Measurements from ENCODE around the gene TIMM17A. TPM values are rescaled to one million over a fixed set of nuclear protein-coding genes. Genes with fewer than 3 reads are reported as not detected.

Gene TIMM17A
- polyA plus RNA-seq, 1 experiment: 54.6 TPM

- TF ChIP-seq, protein P1, sequence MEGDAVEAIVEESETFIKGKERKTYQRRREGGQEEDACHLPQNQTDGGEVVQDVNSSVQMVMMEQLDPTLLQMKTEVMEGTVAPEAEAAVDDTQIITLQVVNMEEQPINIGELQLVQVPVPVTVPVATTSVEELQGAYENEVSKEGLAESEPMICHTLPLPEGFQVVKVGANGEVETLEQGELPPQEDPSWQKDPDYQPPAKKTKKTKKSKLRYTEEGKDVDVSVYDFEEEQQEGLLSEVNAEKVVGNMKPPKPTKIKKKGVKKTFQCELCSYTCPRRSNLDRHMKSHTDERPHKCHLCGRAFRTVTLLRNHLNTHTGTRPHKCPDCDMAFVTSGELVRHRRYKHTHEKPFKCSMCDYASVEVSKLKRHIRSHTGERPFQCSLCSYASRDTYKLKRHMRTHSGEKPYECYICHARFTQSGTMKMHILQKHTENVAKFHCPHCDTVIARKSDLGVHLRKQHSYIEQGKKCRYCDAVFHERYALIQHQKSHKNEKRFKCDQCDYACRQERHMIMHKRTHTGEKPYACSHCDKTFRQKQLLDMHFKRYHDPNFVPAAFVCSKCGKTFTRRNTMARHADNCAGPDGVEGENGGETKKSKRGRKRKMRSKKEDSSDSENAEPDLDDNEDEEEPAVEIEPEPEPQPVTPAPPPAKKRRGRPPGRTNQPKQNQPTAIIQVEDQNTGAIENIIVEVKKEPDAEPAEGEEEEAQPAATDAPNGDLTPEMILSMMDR (IDR thresholded peaks at IDR 0.05; ENCODE audit: insufficient read depth, low read depth, low read length): no peak
- peak overlapping the region; percentile 81 for H3K4me3 ChIP-seq (ENCODE audit: low read depth, low read length)
- 0 out of 2 replicates have a peak, but pooled peaks cover 1% of the 10 kb centered on the region for H3K36me3 ChIP-seq (ENCODE audit: control insufficient read depth, insufficient read depth, low read length)
- CTCF ChIA-PET: interaction anchor here (1.1 to 3.5 kb wide), 4 partner anchors 9 to 105 kb away, joined by 3 to 15 read pairs (median 10); no protein-coding TSS in a partner anchor
- no peaks in the 10 kb centered on the region for H3K27me3 ChIP-seq (ENCODE audit: control insufficient read depth, insufficient read depth, low read length)
- no peak for DNase-seq (ENCODE audit: low read depth)
- POLR2A ChIA-PET: interaction anchor here (0.6 to 1.0 kb wide), 3 partner anchors 86 to 211 kb away, joined by 3 read pairs; partner anchors contain the start of gene LGR6
Measured at GRCh38 chr1:201982082-201982622, 26.8 kb downstream of the TIMM17A start.

- H3K27me3 ChIP-seq (ENCODE audit: control insufficient read depth, insufficient read depth, low read length): no peaks in the 10 kb centered on the region
- H3K36me3 ChIP-seq (ENCODE audit: control insufficient read depth, insufficient read depth, low read length): 0 out of 2 replicates have a peak, but pooled peaks cover 1% of the 10 kb centered on the region
- H3K4me3 ChIP-seq (ENCODE audit: low read depth, low read length): peak within 1 kb of the TSS; percentile 81
- CTCF ChIA-PET: interaction anchor here (0.7 to 3.5 kb wide), 4 partner anchors 10 to 105 kb away, joined by 3 to 15 read pairs (median 8); no protein-coding TSS in a partner anchor
- TF ChIP-seq, protein P1 (IDR thresholded peaks at IDR 0.05; ENCODE audit: insufficient read depth, low read depth, low read length): no peak
- POLR2A ChIA-PET: interaction anchor here (0.6 to 1.0 kb wide), 3 partner anchors 87 to 210 kb away, joined by 3 read pairs; partner anchors contain the start of gene LGR6
- DNase-seq (ENCODE audit: low read depth): no peak
Measured at GRCh38 chr1:201982623-201983379, 27.5 kb downstream of the TIMM17A start, which contains the start of gene RNPEP. TSS of gene RNPEP (plus strand) at chr1:201982648. CDS start at chr1:201982667, 19 bp downstream.

DNA sequence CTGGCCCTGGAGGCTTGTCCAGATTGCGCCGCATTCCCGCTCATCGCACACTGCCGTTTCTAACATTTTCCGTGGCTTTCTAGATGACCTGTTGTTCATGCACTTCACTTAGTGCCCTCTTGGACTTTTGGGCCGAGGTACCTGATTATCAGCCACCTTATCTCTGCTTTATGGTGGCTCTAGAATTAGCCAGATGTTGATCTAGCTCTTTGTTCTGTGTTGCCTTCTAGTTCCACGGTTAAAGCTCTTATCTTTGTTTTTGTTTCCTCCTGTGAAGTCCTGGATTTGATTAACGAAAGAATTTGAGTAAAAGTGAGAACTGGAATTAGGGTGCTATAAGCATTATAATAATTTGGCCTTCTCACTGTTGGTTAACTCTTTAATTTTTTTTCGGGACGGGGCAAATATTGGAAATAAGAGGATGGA is 28.1 kb downstream of the TIMM17A start:
- ChIA-PET CTCF (interaction anchor here (0.7 to 3.5 kb wide), 3 partner anchors 11 to 88 kb away, joined by 3 to 15 read pairs (median 14); no protein-coding TSS in a partner anchor), POLR2A (no interaction called here)
- Histone ChIP-seq H3K27me3 (ENCODE audit: control insufficient read depth, insufficient read depth, low read length) (no peaks in the 10 kb centered on the region), H3K36me3 (ENCODE audit: control insufficient read depth, insufficient read depth, low read length) (0 out of 2 replicates have a peak, but pooled peaks cover 1% of the 10 kb centered on the region), H3K4me3 (ENCODE audit: low read depth, low read length) (peak overlapping the region; percentile 81)
- DNase-seq (ENCODE audit: low read depth): no peak
- TF ChIP-seq, protein P1 (IDR thresholded peaks at IDR 0.05; ENCODE audit: insufficient read depth, low read depth, low read length): no peak

GRCh38 chr1:201984446-201984845 is 29.1 kb downstream of the TIMM17A start:
- Histone ChIP-seq H3K36me3 (ENCODE audit: control insufficient read depth, insufficient read depth, low read length) (peaks cover 10% of the 10 kb centered on the region), H3K27me3 (ENCODE audit: control insufficient read depth, insufficient read depth, low read length) (no peaks in the 10 kb centered on the region), H3K4me3 (ENCODE audit: low read depth, low read length) (no peak overlapping the region)
- ChIA-PET POLR2A (no interaction called here), CTCF (interaction anchor here (0.6 to 3.5 kb wide), 4 partner anchors 12 to 89 kb away, joined by 3 to 15 read pairs (median 14); no protein-coding TSS in a partner anchor)
- TF ChIP-seq, protein P1 (IDR thresholded peaks at IDR 0.05; ENCODE audit: insufficient read depth, low read depth, low read length): no peak
- no peak for DNase-seq (ENCODE audit: low read depth)

DNA sequence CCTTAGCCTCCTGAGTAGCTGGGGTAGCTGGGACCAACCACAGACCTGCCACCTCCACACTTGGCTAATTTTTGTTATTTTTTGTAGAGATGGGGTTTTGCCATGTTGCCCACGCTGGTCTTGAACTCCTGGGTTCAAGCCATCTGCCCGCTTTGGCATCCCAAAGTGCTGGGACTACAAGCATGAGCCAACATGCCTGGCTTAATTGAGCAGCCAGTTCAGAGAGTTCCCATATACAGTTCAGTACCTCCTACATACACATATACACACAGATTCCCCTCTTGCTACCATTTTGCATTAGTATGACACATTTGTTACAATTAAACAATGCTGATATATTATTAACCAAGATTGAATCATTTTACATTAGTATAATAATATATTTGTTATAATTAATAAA is 30.1 kb downstream of the TIMM17A start:
- DNase-seq (ENCODE audit: low read depth): no peak
- ChIA-PET CTCF (interaction anchor here (3.2 to 3.5 kb wide), 2 partner anchors 14 to 90 kb away, joined by 15 read pairs; no protein-coding TSS in a partner anchor), POLR2A (interaction anchor here (0.6 kb wide), 1 partner anchor 494 kb away, joined by 7 read pairs; no protein-coding TSS in a partner anchor)
- Histone ChIP-seq H3K36me3 (ENCODE audit: control insufficient read depth, insufficient read depth, low read length) (peaks cover 14% of the 10 kb centered on the region), H3K4me3 (ENCODE audit: low read depth, low read length) (no peak overlapping the region), H3K27me3 (ENCODE audit: control insufficient read depth, insufficient read depth, low read length) (no peaks in the 10 kb centered on the region)
- TF ChIP-seq, protein P1 (IDR thresholded peaks at IDR 0.05; ENCODE audit: insufficient read depth, low read depth, low read length): no peak

All from BJ (cell line).